Measurements from ENCODE around the gene CTDSPL2.

Gene CTDSPL2

GRCh38 chr15:44426975-44427755 is at the start of gene CTDSPL2:
TSS of gene CTDSPL2 (plus strand) at chr15:44427629. CDS start at chr15:44459015, 31,386 bp downstream.
- H4K20me1 ChIP-seq = peaks cover 26 to 47% (median 40%) of the 10 kb centered on the region in 11 experiments; a peak in 20 of 22 replicates

GRCh38 chr15:44381236-44381635 is 46.2 kb upstream of the CTDSPL2 start:
- Histone ChIP-seq H3K4me2 (peak overlapping the region in 8 of 11 experiments; percentile 20 to 64 (median 42); a peak in 10 of 22 replicates), H3K9ac (no peak overlapping the region), H3K27ac (peak overlapping the region in 1 of 11 experiments; percentile 22; a peak in 2 of 22 replicates), H3K4me3 (no peak overlapping the region), H4K20me1 (no peaks in the 10 kb centered on the region), H3K4me1 (peaks cover 0 to 46% (median 24%) of the 10 kb centered on the region in 10 experiments; a peak in 17 of 20 replicates), H3K36me3 (peaks cover 14 to 68% (median 43%) of the 10 kb centered on the region in 11 experiments; a peak in 19 of 22 replicates), H3K9me3 (replicated peaks in 1 of 11) (peaks cover 0 to 10% (median 6%) of the 10 kb centered on the region in 11 experiments; a peak in 9 of 22 replicates), H3K27me3 (no peaks in the 10 kb centered on the region)
- TF ChIP-seq Cebpa-rat (IDR thresholded peaks at IDR 0.05) = peak in 3 of 11 experiments; percentile 14 to 36 (median 35); a peak in 1 of 22 replicates

More at GRCh38 chr15:44426975-44427755, at the start of gene CTDSPL2:
- Histone ChIP-seq H3K4me1 (peaks cover 20 to 37% (median 32%) of the 10 kb centered on the region in 10 experiments), H3K9me3 (replicated peaks in 1 of 11) (no peaks in the 10 kb centered on the region), H3K4me2 (peak within 1 kb of the TSS; percentile 77 to 98 (median 88)), H3K4me3 (peak within 1 kb of the TSS; percentile 79 to 97 (median 90)), H3K27me3 (no peaks in the 10 kb centered on the region), H3K36me3 (peaks cover 0 to 25% (median 15%) of the 10 kb centered on the region in 11 experiments; a peak in 20 of 22 replicates), H3K27ac (peak within 1 kb of the TSS; percentile 91 to 98 (median 94)), H3K9ac (peak within 1 kb of the TSS; percentile 90 to 97 (median 95))
- no peak for TF ChIP-seq Cebpa-rat (IDR thresholded peaks at IDR 0.05)

DNA sequence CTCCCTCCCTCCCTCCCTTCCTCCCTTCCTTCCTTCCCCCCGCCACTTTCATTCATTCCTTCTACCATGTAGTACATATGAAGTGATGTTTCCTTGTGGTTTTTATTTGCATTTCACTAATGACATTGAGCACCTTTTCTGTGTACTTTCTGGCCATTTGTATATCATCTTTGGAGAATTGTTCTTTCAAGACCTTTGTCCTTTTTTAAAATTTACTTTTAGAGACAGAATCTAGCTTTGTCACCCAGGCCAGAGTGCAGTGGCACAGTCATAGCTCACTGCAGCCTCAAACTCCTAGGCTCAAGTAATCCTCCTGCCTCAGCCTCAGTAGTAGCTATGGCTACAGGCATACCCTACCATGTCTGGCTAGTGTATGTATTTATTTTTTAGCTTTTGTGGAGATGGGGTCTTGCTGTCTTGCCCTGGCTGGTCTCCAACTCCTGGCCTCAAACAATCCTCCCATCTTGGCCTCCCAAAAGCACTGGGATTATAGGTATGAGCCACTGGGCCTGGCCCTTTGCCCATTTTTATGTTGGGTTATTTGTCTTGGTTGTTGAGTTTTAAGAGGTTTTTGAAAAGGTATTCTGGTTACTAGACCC is 42.0 kb upstream of the CTDSPL2 start:
- H3K9ac ChIP-seq = 0 out of 22 replicates have a peak overlapping the region, but pooled peaks of 1 of the 11 experiments have one; percentile 5
- no peak for TF ChIP-seq Cebpa-rat (IDR thresholded peaks at IDR 0.05)
- peaks cover 28 to 85% (median 65%) of the 10 kb centered on the region in 11 experiments for H3K36me3 ChIP-seq
- peaks cover 0 to 18% (median 6%) of the 10 kb centered on the region in 11 experiments; a peak in 10 of 22 replicates for H3K9me3 ChIP-seq (replicated peaks in 1 of 11)
- peak overlapping the region in 8 of 11 experiments; percentile 48 to 70 (median 68); a peak in 16 of 22 replicates for H3K27ac ChIP-seq
- H3K4me3 ChIP-seq = peak overlapping the region in 2 of 10 experiments; percentile 25 to 31; a peak in 1 of 20 replicates
- H4K20me1 ChIP-seq = no peaks in the 10 kb centered on the region
- peak overlapping the region in 8 of 11 experiments; percentile 22 to 75 (median 69); a peak in 15 of 22 replicates for H3K4me2 ChIP-seq
- H3K4me1 ChIP-seq = peaks cover 0 to 45% (median 24%) of the 10 kb centered on the region in 10 experiments; a peak in 17 of 20 replicates
- no peaks in the 10 kb centered on the region for H3K27me3 ChIP-seq

- TF ChIP-seq Cebpa-rat (IDR thresholded peaks at IDR 0.05) = no peak
- Histone ChIP-seq H3K36me3 (peaks cover 6 to 58% (median 34%) of the 10 kb centered on the region in 11 experiments; a peak in 21 of 22 replicates), H3K4me2 (peak overlapping the region in 1 of 11 experiments; percentile 4; a peak in 1 of 22 replicates), H4K20me1 (no peaks in the 10 kb centered on the region), H3K27me3 (no peaks in the 10 kb centered on the region), H3K27ac (no peak overlapping the region), H3K9me3 (replicated peaks in 1 of 11) (peaks cover 0 to 9% (median 0%) of the 10 kb centered on the region in 11 experiments; a peak in 3 of 22 replicates), H3K4me1 (peaks cover 0 to 10% (median 0%) of the 10 kb centered on the region in 10 experiments; a peak in 3 of 20 replicates), H3K4me3 (no peak overlapping the region), H3K9ac (no peak overlapping the region)
Measured at GRCh38 chr15:44394062-44394461, 33.4 kb upstream of the CTDSPL2 start.

- peaks cover 6 to 53% (median 33%) of the 10 kb centered on the region in 11 experiments; a peak in 21 of 22 replicates for H3K36me3 ChIP-seq
- no peaks in the 10 kb centered on the region for H3K27me3 ChIP-seq
- no peak overlapping the region for H3K4me2 ChIP-seq
- H3K9me3 ChIP-seq (replicated peaks in 1 of 11) = peaks cover 0 to 9% (median 0%) of the 10 kb centered on the region in 11 experiments; a peak in 3 of 22 replicates
- no peak overlapping the region for H3K9ac ChIP-seq
- no peak overlapping the region for H3K27ac ChIP-seq
- TF ChIP-seq Cebpa-rat (IDR thresholded peaks at IDR 0.05) = no peak
- H4K20me1 ChIP-seq = no peaks in the 10 kb centered on the region
- H3K4me1 ChIP-seq = peaks cover 0 to 10% (median 0%) of the 10 kb centered on the region in 10 experiments; a peak in 3 of 20 replicates
- H3K4me3 ChIP-seq = no peak overlapping the region
Measured at GRCh38 chr15:44394562-44394961, 32.9 kb upstream of the CTDSPL2 start.

- Histone ChIP-seq H3K27ac (no peak overlapping the region), H3K9ac (no peak overlapping the region), H3K27me3 (no peaks in the 10 kb centered on the region), H3K36me3 (peaks cover 18 to 48% (median 30%) of the 10 kb centered on the region in 11 experiments; a peak in 20 of 22 replicates), H3K4me1 (peaks cover 0 to 10% (median 0%) of the 10 kb centered on the region in 10 experiments; a peak in 3 of 20 replicates), H3K9me3 (replicated peaks in 1 of 11) (peaks cover 0 to 9% (median 0%) of the 10 kb centered on the region in 11 experiments; a peak in 3 of 22 replicates), H3K4me2 (no peak overlapping the region), H4K20me1 (no peaks in the 10 kb centered on the region), H3K4me3 (no peak overlapping the region)
- no peak for TF ChIP-seq Cebpa-rat (IDR thresholded peaks at IDR 0.05)
Measured at GRCh38 chr15:44397869-44398268, 29.6 kb upstream of the CTDSPL2 start.

DNA sequence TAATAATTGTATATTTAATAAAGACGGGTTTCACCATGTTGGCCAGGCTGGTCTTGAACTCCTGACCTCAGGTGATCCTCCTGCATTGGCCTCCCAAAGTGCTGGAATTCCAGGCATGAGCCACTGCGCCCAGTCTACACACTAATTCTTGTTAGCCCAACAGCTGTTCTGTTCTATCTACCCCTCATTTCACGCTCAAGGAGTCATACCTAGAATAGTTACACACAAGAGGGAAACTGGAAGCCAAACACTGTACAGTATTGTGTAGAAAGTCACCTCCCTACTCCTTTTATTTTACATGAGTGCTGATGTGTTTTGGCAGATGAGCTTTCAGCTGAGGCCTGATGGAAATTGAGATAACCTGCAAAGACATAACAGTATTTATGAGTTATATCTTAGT is 13.4 kb upstream of the CTDSPL2 start:
- peaks cover 9 to 18% (median 12%) of the 10 kb centered on the region in 11 experiments; a peak in 18 of 22 replicates for H3K9me3 ChIP-seq (replicated peaks in 1 of 11)

More for the DNA sequence above, 13.4 kb upstream of the CTDSPL2 start:
- Histone ChIP-seq H3K4me3 (no peak overlapping the region), H4K20me1 (no peaks in the 10 kb centered on the region), H3K27me3 (no peaks in the 10 kb centered on the region), H3K4me1 (no peaks in the 10 kb centered on the region), H3K9ac (no peak overlapping the region), H3K36me3 (peaks cover 3 to 23% (median 20%) of the 10 kb centered on the region in 11 experiments; a peak in 18 of 22 replicates), H3K4me2 (no peak overlapping the region), H3K27ac (no peak overlapping the region)
- no peak for TF ChIP-seq Cebpa-rat (IDR thresholded peaks at IDR 0.05)

Measured in BLaER1 treated with 17β-estradiol and CSF1 and Interleukin-3, amounts not matched to agents 10 nM and 100 nM (cell line).